Ramos (cell line): Measurements from ENCODE around the gene E2F6.
"Not testable (repeated sequence)": the region's sequence is repeated elsewhere in the genome, so short reads cannot be mapped to it uniquely, and the experiment has no call there.

Experiments
- in situ Hi-C: fragments of 300-500 bp; cut with MboI; formaldehyde crosslinking; loops from one replicate; pipeline ENCODE4 v1.14.3; 2022; ENCODE audit warnings: low sequenced_read_pairs; ENCODE audit not compliant: unreplicated experiment

The E2F6 gene

DNA sequence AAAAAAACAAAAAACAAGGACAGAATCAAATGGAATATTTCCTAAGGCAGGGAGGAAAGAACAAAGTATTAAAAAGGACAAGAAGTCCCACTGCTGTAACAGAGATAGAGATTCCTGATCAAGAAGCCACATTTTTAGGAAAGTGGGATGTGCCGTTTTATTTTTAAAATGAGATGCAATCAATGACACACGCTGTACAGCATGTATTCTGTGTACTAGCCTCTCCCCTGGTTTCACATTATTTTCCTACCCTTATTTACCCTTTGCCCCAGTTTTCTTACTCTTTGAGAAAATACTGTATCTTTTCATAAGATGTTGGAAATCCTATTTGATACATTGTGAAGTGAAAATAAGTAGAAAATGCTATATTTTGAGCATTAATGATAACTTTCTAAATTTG lies 45.8 kb downstream of the E2F6 start:
- in situ Hi-C loops, result no loop called here

DNA sequence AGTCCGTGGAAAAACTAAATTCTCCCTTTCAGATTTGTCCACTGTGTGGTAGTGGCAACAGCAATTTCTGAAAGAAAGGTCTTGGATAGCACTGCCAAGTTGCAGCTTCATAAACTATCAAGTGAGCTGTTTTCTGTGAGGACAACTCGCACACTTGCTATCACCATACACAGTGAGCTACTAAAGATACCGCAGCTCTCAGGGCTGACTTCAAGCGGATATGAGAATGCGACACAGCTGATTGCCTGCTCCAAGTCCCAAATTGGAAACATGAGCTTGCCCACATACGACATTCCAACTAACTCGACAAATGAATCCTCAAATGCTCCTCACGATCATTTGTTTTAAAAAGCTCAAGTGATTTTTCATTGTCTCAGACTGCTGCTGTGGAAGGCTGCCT lies 46.2 kb downstream of the E2F6 start:
- in situ Hi-C loops, result no loop called here

DNA sequence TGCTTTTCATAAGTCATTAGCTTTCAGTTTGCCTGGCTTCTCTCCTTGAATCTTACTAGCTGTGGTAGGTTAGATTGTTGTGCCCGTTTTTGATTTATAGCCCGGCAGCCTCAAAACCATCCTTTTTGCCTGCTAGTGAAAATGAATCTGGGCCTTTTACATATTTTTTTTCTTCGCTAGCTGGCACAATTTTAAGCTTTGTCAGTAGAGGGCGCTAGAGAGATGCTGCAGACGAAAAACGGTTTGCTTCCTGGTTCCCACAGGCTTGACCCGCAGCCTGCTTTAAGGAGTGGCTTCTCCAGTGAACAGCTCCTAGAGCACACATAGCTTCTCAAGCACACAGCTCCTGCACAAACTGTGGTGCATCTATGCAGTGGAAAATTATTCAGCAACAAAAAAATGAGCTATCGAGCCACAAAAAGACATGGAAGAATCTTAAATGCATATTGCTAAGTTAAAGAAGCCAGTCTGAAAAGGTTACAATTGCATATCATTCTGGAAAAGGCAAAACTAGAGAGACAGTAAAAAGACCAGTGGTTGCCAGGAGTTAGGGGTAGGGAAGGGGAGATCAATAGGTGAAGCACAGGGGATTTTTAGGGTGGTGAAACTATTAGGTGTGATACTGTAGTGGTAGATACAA lies 47.9 kb downstream of the E2F6 start:
- in situ Hi-C loops, result no loop called here

DNA sequence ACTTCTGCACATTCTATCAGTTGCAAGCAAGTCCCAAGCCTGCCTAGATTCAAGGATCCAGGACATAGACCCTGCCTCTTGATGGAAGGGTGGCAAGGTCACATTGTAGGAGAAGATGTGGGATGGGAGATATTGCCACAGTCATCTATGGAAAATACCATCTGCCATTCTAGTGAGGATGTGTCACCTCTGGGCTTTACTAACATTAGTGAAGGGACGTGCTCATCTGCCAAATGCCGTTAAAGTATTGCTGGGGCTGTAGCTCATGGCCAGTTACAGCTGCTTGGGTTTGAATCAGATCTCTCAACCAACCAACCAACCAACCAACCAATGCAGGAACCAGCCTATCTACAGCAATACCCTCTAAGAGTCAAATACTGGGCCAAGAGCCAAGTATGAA lies 49.0 kb downstream of the E2F6 start:
- in situ Hi-C loops, result no loop called here

DNA sequence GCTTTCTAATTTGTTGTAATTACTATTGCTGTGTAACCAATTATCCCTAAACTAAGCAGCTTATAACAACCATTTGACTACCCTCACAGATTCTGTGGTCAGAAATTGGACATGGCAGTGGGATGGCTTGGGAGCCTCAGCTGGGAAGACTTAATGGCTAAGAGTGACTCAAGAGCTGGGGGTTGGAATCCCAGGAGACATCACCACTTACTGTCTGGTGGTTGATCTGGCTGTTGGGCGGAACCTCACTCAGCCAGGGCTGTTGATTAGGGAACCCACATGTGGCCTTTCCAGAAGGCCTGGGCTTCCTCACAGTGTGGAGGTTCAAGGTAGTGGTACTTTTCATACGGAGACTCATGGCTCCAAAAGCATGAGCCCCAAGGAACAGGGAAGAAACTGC lies 49.8 kb downstream of the E2F6 start:
- in situ Hi-C loops, result no loop called here

DNA sequence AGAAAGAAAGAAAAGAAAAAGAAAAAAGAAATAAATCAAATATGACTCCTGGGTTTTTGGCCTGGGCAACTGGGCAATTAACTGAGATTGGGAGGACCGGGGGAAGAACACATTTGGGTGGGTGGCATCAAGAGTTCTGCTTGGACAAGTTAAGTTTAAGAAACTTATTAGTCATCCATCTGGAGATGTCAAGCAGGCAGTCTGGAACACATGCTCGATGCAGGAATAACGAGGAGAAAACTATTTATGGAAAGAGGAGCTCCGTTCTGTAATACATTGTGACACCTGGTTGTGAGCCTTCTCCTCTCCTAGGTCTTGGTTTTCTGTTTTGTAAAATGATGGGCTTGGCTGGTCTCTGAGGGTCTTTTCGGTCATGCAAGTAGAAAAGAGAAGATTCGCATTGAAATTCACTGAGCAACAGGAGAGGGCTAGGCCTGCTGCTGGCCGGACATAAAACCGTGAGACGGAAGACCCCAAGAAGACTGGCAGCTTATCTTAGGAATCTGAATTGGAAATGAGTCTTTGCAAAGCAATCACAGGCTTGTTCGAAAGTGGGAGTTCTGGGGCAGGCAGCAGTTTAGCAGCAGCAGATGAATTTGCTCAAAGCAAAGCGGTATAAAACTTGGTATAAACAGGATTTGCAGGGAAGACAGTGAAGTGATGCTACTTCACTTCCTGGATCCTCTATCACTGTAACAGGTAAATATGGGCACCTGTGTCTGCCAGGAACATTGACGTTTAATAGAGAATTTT lies 51.4 kb downstream of the E2F6 start:
- in situ Hi-C loops, result no loop called here

DNA sequence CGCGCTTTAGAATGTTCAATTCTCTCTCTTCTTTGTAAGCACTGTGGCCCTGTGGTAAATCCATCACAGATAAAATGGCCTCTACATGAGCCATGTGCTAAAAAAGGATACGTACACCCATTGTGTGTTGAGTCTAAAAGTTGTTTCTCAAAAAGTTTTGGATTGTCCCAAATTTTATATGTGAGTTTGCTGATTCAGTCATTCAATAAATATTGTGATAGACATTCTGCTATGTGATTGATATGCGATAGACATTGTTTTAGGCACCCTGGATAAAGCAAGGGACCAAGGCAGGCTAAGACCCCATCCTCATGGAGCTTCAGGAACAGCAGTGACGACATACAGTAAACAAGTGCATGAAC lies 53.5 kb downstream of the E2F6 start:
- in situ Hi-C loops, result no loop called here

DNA sequence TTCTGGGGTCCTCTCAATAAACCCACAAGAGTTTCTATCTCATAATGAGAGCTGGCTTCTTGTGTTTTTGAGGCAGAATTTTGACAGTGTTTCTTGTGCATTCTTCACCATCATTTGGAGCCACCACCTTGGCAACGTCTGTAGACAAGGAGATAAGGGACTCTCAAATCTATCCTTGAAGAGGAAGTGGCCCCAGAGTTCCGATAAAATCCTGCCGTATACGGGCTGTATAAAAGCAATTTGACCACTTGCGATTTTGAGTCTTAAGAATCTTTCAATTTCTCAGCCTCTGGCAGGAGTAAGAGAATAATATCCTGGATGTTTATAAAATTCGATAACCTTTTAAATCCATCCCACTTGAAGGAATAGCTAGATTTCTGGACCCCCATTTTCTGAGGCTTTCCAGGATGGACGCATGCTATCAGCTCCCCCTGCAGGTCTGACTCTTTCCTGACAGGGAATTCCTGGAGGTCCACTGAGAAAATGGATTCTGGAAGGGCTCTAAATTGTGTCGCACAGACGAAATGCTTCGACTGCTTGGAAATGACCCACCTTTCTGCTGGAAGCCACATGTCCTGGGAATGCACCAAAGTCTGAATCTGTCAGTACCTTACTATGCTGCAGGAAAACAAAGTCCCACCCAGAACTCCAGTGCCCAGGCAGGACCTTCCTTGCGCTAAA lies 54.1 kb downstream of the E2F6 start:
- in situ Hi-C loops, result no loop called here

DNA sequence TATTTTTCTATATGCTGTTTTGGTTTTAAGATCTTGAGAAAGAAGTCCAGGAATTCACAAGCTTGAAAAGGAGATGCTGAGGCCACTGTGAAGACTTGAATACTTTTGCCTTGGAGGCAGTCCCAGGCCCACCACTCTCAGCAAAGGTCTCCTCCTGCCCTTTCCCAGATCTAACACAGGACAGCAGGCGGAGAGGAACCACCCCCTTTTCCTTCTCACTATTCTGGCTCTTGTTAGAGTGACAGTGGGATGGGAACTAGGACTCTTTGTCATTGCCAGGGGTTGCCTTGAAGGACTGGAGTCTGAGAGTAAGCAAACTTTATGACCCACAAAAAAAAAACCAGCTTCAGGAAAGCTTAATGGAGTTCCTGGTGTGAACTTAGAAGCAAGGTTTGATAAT lies 54.7 kb downstream of the E2F6 start:
- in situ Hi-C loops, result no loop called here

DNA sequence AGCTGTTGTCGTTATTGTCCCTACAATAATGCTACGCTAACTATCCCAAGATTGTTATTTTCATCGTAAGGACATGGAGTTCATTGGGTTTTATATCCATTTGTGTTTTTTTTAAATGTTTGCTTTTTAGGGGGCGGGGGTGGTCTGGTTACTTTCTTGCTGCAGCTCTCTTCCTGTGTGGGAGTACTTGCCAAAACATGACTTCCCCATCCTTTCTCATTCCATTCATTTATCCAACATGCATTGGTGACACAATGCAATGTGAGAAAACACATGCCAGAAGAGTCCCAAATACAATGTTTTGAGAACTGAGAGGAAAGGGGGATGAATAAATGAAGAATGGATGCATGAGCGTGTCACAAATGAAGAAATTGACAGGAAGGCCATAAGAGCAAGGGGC lies 55.9 kb downstream of the E2F6 start:
- in situ Hi-C loops, result no loop called here

DNA sequence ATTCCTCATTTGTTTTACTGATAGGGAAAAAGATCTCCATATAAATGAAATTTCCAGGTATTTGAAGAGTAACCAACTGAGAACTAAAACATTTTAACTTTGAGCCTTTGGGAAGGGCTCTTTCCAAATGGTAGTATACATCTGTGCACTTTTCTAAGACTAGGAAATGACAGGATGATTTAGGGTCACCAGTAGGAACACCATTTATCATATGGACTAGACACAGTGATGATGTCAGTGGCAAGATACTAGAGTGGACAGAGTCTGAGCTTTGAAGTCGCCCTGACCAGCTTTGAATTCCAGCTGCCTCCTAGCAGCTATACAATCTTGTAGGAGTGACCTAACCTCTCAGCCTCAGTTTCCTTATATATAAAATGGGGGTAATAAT lies 56.4 kb downstream of the E2F6 start:
- in situ Hi-C loops, result no loop called here

DNA sequence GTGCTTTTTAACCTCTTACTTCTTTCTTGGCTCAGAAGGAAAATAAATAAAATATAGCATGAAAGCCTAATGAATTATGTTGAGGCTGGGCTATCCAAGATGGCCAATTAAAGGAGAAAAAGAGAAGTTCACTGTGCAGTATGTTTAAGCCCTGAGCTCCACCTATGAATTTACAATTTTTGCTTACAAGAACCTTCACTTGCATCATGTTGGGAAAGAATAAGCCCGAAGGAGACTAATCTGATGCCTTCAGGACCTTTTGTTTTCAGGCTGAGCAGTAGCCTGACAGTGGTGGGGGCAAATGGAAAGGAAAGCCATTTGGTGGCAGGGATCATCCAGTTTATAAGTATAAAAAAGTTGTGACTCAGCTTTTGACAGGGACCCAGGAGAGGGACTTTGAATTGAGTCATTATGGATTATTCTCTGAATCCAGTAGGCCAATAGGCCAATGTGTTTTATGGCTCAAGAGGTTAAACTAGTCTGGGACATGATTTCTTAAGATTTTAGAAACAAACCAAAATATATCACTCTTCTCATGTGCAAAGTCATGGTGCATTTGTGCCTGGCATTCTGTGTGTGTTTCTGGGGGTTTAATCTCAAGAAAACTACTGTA lies 56.9 kb downstream of the E2F6 start:
- in situ Hi-C loops, result no loop called here

DNA sequence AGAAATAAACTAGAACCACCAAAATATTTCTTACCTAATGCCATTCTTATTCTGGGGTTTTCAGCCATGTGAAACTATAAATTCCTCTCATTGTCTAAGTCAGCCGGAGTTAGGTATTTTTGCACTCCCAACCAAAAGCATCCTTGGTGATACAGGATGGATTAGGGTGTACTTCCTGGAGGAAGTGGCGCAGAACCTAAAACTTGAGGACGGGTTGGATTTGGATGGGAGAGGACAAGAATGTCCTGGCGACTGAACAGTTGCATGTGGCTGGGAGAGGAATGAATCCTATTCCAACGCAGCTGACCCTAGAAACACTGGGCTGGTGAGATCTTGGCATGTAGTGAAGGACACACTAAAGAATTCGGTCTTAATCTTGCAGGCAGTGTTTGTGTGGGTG lies 58.5 kb downstream of the E2F6 start:
- in situ Hi-C loops, result no loop called here

DNA sequence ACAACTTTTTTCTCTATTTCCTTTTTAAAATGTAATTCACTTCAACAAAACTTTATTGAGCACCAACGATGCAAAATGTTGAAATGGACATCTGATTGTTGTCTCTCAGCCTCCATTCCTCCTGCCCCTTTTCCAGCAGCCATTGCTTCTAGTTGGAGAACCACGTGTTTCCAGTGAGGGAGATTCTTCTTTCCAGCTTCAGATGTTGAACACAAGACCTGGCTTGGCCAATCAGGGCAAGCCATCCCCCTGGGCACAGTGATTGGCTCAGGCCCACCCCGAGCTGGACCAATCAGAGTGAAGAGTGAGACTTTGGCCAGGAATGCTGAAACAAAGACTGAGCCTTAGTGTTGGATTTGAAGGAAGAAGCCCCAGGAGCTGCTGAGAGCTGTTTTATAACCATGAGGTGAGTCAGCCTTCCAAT lies 59.0 kb downstream of the E2F6 start:
- in situ Hi-C loops, result no loop called here

DNA sequence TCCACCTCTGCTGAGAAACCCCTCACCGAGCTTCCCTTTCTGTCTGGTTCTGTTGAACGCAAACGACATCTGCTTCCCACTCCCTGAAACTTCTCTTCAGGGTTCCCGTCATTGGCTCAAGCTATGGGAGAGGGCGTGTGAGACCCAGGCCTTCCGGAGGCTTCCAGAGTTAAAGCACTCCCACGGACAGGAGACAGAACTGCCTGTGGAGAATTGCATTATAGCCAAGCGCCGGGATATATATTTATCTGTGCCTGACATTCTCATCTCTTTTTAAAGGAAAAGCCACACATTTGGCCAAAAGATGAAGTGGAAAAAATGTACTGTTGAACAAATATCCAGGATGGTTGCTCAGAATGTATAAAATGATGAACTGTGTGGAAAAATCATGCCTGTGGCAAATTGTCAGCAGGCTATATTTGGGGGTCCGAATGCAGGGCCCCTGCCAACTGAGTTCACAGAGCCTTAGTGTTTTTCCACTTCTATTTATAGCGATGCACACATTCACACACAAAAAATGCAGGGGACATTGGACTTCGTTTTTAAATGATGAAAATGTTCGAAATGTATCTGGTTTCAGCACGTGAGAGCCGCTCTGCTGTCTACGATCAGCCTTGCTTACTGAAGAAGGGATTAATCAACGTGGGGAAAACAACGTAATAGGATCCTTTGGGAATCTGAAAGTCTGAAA lies 59.5 kb downstream of the E2F6 start:
- in situ Hi-C loops, result no loop called here

DNA sequence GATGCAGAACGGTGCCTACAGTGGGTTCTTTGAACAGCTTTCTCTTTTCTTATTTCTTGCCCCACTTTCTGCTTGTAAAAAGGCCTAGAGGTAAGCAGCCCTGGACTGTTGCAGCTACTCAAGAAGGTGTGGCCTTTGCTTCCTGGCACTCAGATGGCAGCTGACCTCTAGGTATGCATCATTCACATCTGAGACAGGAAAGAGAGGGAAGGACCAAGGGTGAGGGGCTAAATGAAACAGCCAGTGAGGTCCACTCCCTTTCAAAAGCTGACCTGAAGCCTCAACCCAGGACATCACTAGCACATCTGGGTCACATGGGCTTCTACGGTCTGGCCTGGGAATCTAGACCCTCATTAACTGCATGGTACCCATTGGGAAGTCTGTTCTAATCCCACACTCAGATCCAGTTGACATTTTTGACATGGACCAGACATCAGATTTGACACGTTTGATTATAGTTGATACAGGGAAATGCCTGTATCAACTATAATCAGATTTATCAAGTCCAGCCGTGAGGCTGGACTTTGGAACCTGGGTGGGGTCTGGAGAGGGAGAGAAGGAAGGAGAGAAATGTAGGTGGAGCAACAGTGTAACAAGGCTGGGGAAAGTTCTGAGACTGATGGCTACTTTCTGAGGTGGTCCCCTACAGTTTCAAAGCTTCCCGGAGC lies 60.2 kb downstream of the E2F6 start:
- in situ Hi-C loops, result no loop called here

DNA sequence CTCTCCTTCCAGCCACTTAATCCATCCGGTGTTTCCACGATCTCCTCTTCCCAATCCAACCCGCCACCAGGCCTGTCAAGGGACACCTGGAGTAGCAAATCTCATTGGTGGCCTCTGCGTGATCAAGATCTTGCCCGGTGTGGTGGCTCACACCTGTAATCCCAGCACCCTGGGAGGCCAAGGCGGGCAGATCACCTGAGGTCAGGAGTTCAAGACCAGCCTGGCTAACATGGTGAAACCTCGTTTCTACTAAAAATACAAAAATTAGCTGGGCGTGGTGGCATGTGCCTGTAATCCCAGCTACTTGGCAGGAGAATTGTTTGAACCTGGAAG lies 60.9 kb downstream of the E2F6 start:
- in situ Hi-C loops, result not testable (repeated sequence)

DNA sequence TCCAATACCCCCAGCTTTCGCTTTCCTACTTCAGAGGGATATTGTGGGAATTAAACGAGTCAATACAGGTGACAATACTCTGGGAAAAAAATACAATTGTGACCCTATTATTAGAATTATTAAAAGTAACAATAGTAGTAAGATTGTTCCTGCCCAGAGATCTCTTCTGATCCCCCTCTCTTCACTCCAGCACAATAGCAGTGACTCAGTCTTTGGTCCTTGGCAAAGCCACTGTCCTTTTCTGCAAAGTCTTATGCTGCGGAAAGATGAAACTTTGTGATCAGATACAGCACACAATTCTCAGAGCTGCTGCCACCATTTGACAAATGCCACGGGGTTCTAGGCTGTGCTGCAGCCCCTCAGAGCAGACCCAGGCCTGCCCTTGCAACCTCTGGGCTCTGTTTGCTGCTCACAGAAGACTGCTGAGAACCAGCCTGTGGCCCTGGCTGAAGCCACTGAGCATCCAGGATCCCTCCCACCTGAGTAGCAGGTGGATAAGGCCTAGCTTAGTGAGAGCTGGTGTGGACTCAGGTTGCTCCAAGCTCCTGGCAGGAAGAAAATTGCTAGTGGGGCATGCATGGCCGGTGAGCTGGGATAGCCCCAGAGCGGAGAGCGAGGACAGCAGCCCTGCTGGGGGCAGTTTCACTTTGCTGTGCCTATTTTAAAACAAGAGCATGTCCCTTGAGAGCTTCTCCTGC lies 61.4 kb downstream of the E2F6 start:
- in situ Hi-C loops, result no loop called here

DNA sequence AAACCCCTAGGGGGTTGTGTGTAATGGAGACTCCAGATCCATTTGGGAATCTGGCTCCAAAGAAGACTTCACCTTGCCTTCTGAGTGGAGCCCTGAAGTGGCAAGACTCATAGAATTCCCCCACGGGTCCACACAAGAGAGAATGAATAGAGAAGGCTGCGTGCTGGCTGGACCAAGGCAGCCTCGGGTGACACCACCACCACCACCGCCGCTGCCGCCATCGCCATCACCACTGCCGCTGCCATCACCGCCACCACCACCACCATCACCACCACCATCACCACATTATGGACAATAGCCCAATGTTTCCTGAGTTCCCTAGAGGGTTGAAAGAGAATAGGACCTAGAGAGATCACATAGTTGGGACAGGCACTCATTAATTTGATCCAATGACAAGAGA lies 63.5 kb downstream of the E2F6 start:
- in situ Hi-C loops, result no loop called here

DNA sequence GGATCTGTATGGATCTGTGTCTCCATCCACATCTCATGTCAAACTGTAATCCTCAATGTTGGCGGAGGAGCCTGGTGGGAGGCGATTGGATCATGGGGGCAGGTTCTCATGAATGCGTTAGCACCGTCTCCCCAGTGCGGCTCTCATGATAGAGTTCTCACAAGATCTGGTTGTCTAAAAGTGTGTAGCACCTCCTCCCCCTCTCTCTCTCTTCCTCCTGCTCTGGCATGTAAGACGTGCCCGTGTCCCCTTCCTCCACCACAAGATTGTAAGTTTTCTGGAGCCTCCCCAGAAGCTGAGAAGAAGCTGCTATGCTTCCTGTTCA lies 66.6 kb downstream of the E2F6 start:
- in situ Hi-C loops, result no loop called here
